GM19328 (cell line): ENCODE results near the gene IGFBPL1.
"Not testable (repeated sequence)": the region's sequence is repeated elsewhere in the genome, so short reads cannot be mapped to it uniquely, and the experiment has no call there.

ENCODE experiments used
- ATAC-seq: cut with Tn5 transposase; IDR thresholded peaks from one replicate; pipeline ENCODE4 v1.9.1; 2021; ENCODE audit warnings: mild to moderate bottlenecking, moderate library complexity; ENCODE audit not compliant: unreplicated experiment

IGFBPL1 gene, protein sequence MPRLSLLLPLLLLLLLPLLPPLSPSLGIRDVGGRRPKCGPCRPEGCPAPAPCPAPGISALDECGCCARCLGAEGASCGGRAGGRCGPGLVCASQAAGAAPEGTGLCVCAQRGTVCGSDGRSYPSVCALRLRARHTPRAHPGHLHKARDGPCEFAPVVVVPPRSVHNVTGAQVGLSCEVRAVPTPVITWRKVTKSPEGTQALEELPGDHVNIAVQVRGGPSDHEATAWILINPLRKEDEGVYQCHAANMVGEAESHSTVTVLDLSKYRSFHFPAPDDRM

GRCh38 chr9:38423973-38424843 lies at the start of gene IGFBPL1:
Gene IGFBPL1, minus strand, starts transcription at chr9:38424454. Its CDS starts 30 bp downstream, at chr9:38424424.
- ATAC-seq, result no peak

DNA sequence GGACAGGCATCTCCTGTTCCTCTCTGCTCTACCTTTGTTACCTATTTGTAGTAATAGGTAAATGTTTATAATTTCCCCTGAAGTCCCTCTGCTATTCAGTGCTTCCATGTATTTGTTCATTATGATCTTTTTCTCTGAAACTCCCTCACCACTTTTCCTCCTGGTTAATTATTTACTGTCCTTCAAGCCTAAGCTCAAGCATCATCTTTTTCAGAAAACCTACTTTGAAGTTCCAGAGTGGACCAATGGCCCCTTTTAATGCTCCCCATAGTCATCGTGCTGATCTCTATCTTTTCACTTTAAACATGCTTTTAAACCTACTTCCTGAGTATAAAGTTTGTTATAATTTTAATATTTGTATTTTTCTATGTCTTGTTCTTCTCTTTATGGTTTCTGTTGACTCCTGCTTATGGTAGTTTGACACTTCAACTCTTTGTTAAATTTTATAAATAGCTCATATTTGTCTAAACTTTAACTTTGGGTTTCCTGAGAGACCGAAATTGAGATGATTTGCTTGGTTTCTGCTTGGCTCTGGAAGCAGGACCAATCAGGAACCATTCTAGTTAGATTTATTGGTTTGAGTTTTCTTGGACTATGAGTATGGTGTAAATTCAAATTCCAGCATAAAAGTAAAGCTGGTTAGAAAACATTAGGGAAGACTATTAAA lies 48.5 kb upstream of the IGFBPL1 start:
- ATAC-seq, result not testable (repeated sequence)

GRCh38 chr9:38467404-38467803 lies 43.1 kb upstream of the IGFBPL1 start:
- no peak for ATAC-seq

DNA sequence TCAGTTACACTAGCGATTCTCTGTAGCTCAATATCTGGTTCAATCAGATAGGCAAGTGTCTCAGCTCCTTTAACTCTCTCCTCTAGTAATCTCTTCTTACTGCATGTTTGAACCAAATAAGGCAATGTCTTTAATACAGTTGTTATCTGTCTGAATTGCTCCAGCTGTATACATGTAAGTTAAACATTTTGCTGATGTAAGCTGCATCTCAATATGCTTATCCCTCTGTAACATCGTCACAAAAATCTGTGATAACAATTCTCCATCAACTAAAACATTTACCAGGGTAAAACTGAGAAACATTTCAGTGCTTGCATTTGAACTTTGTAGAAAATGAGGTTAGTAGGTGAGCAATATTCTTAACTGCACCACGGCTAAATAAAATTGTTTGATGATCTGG lies 29.6 kb upstream of the IGFBPL1 start:
- ATAC-seq, result no peak

- no peak for ATAC-seq
These were observed 26.9 kb upstream of the IGFBPL1 start for GRCh38 chr9:38451162-38451561.

DNA sequence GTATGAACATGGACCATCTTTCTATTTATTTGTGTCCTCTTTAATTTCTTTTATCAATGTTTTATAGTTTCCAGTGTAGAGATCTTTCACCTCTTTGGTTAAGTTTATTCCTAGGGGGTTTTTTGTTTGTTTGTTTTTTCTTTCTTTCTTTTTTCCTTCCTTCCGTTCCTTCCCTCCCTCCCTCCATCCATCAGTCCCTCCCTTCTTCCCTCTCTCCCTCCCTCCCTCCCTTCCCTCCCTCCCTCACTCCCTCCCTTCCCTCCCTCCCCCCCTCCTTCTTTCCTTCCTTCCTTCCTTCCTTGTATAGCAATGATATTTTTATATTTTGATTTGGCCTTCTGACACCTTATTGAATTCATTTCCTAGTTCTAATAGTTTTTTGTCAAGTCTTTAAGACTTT lies 23.4 kb upstream of the IGFBPL1 start:
- no peak for ATAC-seq

GRCh38 chr9:38445154-38446043 lies 21.1 kb upstream of the IGFBPL1 start:
- peak; percentile 62 for ATAC-seq

GRCh38 chr9:38443597-38443996 lies 19.3 kb upstream of the IGFBPL1 start:
- ATAC-seq, result no peak

- no peak for ATAC-seq
These were observed 18.9 kb upstream of the IGFBPL1 start for GRCh38 chr9:38443181-38443580.

GRCh38 chr9:38442473-38443096 lies 18.3 kb upstream of the IGFBPL1 start:
- no peak for ATAC-seq

DNA sequence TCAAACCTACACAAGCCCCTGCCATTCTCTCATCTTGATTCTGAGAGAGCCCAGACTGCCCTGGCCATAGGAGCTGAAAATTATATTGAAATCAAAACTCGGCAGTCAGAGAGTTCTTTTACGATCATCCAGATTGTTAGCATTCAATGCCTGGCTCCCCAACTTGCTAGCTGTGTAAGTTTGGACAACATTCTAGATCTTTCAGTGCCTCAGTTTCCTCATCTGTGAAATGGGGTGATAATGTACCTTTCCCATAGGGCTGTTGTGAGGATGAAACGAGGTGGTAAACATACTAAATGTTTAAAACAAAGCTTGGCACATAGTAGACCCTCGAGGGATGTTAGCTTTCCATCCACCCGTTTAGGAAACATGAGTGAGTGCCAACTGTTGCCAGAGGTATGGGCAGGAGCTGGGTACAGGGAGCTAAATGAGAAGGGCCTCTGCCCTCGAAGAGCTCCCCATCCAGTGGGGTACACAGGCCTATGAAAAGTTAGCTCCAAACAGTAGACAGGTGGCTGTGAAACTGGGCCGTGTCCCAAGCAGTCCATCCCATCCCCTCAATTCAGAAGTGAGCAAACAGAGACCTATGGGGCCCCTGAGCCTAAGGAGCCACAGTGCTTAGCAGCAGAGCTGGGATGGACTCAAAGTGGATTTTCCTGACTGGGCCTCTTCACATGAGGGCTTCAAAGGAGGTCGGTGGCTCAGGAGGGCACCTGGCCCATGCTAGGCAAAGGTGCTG lies 17.3 kb upstream of the IGFBPL1 start:
- no peak for ATAC-seq

- no peak for ATAC-seq
These were observed 16.3 kb upstream of the IGFBPL1 start for GRCh38 chr9:38440516-38440915.

GRCh38 chr9:38439916-38440301 lies 15.7 kb upstream of the IGFBPL1 start:
- no peak for ATAC-seq

DNA sequence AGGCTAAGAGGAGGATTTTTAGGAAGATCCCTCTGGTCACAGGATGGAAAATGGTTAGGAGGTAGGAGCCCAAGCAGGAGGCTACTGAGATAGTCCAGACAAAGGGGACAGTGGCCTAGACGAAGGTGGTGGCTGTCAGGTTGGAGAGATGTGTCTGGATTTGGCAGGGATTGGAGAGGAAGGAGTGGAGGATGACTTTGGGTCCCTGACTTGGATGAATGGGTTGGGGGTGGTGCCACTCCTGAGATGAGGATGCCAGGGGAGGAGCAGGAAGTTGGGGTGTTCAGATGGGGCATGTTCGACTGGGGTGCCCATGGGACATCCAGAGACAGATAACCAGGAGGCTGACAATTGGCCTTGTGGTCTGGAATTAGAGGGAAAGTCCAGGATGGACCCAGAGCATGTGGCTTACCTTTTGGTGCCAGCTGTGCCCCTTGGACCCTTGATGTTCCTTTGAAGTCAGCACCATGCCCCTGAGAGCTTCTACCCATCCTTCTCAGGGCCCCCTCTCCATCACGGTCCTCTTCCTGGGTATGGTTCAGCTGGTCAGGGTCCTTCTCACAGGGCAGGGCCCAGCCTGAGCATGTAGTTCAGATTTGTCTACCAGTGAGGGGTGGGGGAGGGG lies 15.1 kb upstream of the IGFBPL1 start:
- no peak for ATAC-seq

DNA sequence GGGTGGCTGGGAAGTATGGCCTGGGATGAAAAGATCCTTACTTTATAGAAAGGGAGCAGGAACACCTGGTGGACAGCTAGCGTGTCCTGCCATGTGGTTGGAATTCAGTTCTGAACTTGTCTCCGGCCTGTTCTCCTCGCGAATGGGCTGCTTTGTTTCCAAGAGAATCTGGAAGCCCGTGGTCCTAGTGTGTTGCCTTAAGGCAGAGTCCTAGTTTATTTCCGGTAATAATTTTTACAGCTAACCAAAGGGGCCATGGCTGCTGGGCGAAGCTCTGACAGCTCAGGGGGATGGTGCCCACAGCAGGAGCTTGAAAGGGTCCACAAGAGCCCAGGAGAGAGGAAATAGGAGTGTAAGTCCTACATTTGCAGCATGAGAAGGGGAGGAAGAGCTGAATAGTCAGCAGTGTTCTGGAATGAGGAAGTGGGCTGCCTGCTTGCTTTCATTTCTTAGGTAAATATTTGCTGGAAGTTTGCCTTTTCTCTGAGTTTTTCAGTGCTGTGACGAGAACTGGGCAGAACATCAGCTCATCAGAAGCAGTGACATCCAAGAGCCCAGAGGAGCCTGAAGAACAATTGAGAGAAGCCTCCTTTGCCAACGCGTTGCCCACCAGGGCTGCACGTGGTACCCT lies 13.1 kb upstream of the IGFBPL1 start:
- no peak for ATAC-seq

GRCh38 chr9:38436708-38437107 lies 12.5 kb upstream of the IGFBPL1 start:
- no peak for ATAC-seq

- ATAC-seq, result no peak
These were observed 11.3 kb upstream of the IGFBPL1 start for GRCh38 chr9:38435521-38435920.

DNA sequence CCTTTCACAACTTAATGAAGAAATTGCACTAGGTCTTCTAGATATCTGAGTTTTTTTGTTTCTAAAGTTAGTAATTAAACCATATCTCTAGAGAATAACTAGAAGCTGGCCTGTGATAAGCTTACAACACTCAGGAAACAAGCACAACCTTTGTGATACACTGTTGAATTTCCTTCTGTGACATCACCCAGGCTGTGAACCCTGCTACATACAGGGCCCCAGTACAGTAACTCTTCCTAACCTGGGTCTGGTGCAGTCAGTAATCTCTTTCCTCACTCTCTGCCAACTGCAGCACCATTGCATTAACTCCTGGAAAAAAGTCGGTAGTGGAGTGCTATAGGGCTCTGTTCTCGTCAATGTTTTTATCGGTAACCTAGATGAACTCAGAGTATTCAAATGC lies 10.6 kb upstream of the IGFBPL1 start:
- no peak for ATAC-seq

GRCh38 chr9:38434365-38434764 lies 10.1 kb upstream of the IGFBPL1 start:
- ATAC-seq, result no peak
